ENCODE data around the gene TANGO6. TPM values are rescaled to one million over a fixed set of nuclear protein-coding genes. Genes with fewer than 3 reads are reported as not detected.

TANGO6 gene
- total and polyA plus RNA-seq, 2 of the 8 experiments (the other 6 are each of a cell fraction or from before 2014, with no cell fraction given) = 5.0 to 19.5 TPM

GRCh38 chr16:69078073-69078472, 234.7 kb downstream of the TANGO6 start (continued):
- no peak for TF ChIP-seq CHD7 (IDR thresholded peaks at IDR 0.05; ENCODE audit: insufficient replicate concordance, low read length)
- no peak for TF ChIP-seq KDM1A (IDR thresholded peaks at IDR 0.05; ENCODE audit: borderline replicate concordance, low read length)
- TF ChIP-seq CREB1 (IDR thresholded peaks at IDR 0.05) = no peak
- no peak for TF ChIP-seq CBX5 (IDR thresholded peaks at IDR 0.05; ENCODE audit: low read depth, low read length)
- TF ChIP-seq FOSL1 (IDR thresholded peaks at IDR 0.05; ENCODE audit: insufficient read depth, low read depth, low read length) = no peak
- no peak for TF ChIP-seq CHD2 (IDR thresholded peaks at IDR 0.05; ENCODE audit: low read length)
- no peak for TF ChIP-seq EZH2 (IDR thresholded peaks at IDR 0.05; ENCODE audit: low read depth, low read length, severe bottlenecking)
- TF ChIP-seq BRCA1 (IDR thresholded peaks at IDR 0.05; ENCODE audit: low read depth, low read length) = no peak
- no peak for TF ChIP-seq SP2 (IDR thresholded peaks at IDR 0.05; ENCODE audit: low read length)
- TF ChIP-seq, protein P1, sequence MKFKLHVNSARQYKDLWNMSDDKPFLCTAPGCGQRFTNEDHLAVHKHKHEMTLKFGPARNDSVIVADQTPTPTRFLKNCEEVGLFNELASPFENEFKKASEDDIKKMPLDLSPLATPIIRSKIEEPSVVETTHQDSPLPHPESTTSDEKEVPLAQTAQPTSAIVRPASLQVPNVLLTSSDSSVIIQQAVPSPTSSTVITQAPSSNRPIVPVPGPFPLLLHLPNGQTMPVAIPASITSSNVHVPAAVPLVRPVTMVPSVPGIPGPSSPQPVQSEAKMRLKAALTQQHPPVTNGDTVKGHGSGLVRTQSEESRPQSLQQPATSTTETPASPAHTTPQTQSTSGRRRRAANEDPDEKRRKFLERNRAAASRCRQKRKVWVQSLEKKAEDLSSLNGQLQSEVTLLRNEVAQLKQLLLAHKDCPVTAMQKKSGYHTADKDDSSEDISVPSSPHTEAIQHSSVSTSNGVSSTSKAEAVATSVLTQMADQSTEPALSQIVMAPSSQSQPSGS (IDR thresholded peaks at IDR 0.05; ENCODE audit: low read length) = no peak; the same call in 1 of the 2 replicates
